HG02798 (cell line): ENCODE data around the gene LCN12.

ENCODE experiments used
- ATAC-seq: cut with Tn5 transposase; IDR thresholded peaks from one replicate; pipeline ENCODE4 v1.9.1; 2021; ENCODE audit warnings: mild to moderate bottlenecking; ENCODE audit not compliant: unreplicated experiment, poor library complexity

The LCN12 gene

GRCh38 chr9:136984464-136985026 lies 32.5 kb downstream of the LCN12 start:
- no peak for ATAC-seq

- no peak for ATAC-seq
Observed at GRCh38 chr9:136985027-136985602, 33.0 kb downstream of the LCN12 start.

GRCh38 chr9:136985853-136986252 lies 33.8 kb downstream of the LCN12 start:
- ATAC-seq = no peak

- ATAC-seq = no peak
Observed at GRCh38 chr9:136988872-136989271, 36.8 kb downstream of the LCN12 start.

GRCh38 chr9:136990242-136990911 lies 38.3 kb downstream of the LCN12 start:
- no peak for ATAC-seq

GRCh38 chr9:136991993-136992818 lies 40.1 kb downstream of the LCN12 start, which contains the start of gene PAXX:
Gene PAXX (plus strand): TSS chr9:136992422. CDS start chr9:136992444, 22 bp downstream.
- ATAC-seq = peak; percentile 89

GRCh38 chr9:136992819-136993369 lies 40.8 kb downstream of the LCN12 start:
- no peak for ATAC-seq

- no peak for ATAC-seq
Observed at GRCh38 chr9:136994180-136994887, 42.3 kb downstream of the LCN12 start.

- no peak for ATAC-seq
Observed at GRCh38 chr9:136994888-136995230, 42.8 kb downstream of the LCN12 start.

GRCh38 chr9:136995362-136995761 lies 43.3 kb downstream of the LCN12 start:
- ATAC-seq = no peak

GRCh38 chr9:136995772-136996311 lies 43.8 kb downstream of the LCN12 start:
- ATAC-seq = no peak

GRCh38 chr9:136996361-136997292 lies 44.6 kb downstream of the LCN12 start, which contains the start of gene CLIC3:
Gene CLIC3 (minus strand): TSS chr9:136996568. CDS start chr9:136996543, 25 bp downstream.
- ATAC-seq = no peak

GRCh38 chr9:136997371-136997770 lies 45.3 kb downstream of the LCN12 start:
- ATAC-seq = no peak

GRCh38 chr9:136997830-136998234 lies 45.8 kb downstream of the LCN12 start:
- no peak for ATAC-seq

- ATAC-seq = peak; percentile 81
Observed at GRCh38 chr9:137000177-137000930, 48.3 kb downstream of the LCN12 start.

- no peak for ATAC-seq
Observed at GRCh38 chr9:137001857-137002645, 50.0 kb downstream of the LCN12 start.

GRCh38 chr9:137002646-137003041 lies 50.6 kb downstream of the LCN12 start:
- no peak for ATAC-seq
